NCI-H446 treated with DMSO at 0.1 percent for 48 hours (cell line): ENCODE measurements around the gene MRC1.
"Not testable (repeated sequence)": the region's sequence is repeated elsewhere in the genome, so short reads cannot be mapped to it uniquely, and the experiment has no call there.

Experiments used
- DNase-seq: peaks from one replicate; lab custom pipeline; 2025; lab: John Stamatoyannopoulos, UW

Gene MRC1

GRCh38 chr10:17905491-17905890 lies 96.3 kb downstream of the MRC1 start:
- no peak for DNase-seq

DNA sequence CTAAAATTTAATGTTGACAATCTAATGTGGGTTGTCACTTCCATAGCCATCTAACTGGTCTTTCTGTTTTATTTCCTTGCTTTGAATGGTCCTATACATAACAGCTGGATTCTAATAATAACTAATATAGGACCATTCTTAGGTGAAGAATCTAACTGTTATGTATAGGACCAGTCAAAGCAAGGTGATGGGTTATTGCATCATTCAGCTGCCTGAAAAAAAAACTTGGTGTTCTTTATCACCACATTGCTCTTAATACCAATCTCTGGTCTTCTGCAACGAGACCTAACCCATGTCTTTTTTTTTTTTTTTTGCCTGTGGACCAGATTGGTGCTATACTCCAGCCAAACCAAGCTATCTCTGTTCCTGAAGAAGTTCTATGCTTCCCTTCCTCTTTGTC lies 96.9 kb downstream of the MRC1 start:
- DNase-seq, result no peak

- DNase-seq, result no peak
Observed at GRCh38 chr10:17907641-17908040, 98.5 kb downstream of the MRC1 start.

GRCh38 chr10:17910125-17910789 lies 101.1 kb downstream of the MRC1 start:
- DNase-seq, result peak; percentile 24

DNA sequence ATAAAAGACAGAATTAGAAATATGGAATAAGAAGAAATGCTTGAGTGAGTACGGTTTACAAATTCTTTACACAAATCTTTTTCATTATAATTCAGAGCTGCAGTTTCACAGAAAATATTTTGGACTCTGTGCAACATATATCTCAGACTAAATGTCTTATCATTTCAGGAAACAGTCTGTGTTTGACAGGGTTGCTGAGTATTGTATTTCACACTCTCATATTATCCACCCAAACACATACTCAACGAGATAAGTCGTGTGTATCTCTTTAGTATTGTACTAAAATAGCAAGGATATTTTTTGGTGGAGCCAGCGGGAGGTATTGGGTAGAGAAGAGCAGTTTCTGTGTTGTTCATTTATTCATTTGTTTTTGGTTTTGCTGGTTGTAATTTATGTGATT lies 103.6 kb downstream of the MRC1 start:
- DNase-seq, result no peak

DNA sequence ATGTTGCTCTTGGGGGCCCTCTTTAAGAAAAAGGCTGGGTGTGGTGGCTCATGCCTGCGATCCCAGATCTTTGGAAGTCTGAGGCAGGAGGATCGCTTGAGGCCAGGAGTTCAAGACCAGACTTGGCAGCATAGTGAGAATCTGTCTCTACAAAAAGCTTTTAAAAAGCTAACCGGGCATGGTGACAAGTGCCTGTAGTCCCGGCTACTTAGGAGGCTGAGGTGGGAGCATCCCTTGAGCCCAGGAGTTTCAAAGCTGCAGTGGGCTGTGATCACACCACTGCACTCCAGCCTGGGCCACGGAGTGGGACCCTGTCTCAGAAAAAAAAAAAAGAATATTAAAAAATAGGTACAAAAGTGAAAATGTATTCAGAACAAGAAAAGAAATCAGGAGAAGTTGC lies 104.5 kb downstream of the MRC1 start:
- no peak for DNase-seq

GRCh38 chr10:17914169-17915045 lies 105.3 kb downstream of the MRC1 start:
- DNase-seq, result no peak

GRCh38 chr10:17915181-17915580 lies 106.0 kb downstream of the MRC1 start:
- DNase-seq, result no peak

GRCh38 chr10:17918187-17918903 lies 109.2 kb downstream of the MRC1 start:
- DNase-seq, result no peak

- no peak for DNase-seq
Observed at GRCh38 chr10:17921378-17921777, 112.2 kb downstream of the MRC1 start.

DNA sequence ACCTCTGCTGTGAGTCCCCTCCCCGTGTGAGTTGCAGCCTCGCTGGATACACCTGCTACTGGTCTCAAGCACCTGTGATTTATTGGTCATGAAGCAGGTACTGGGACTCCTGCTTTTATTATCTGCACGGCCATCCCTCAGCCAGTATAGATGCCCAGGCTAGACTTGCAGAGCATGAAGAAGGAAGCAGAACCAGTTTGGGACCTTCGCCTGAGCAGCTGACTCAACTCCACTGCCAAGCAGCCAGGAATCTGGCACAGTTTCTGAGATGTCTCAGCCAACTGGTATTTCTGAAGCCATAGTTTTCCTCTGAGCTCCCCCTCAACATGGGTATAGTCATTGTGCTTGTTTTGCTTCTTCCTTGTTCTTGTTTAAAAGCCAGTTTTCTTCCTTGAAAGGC lies 114.6 kb downstream of the MRC1 start:
- peak; percentile 19 for DNase-seq

DNA sequence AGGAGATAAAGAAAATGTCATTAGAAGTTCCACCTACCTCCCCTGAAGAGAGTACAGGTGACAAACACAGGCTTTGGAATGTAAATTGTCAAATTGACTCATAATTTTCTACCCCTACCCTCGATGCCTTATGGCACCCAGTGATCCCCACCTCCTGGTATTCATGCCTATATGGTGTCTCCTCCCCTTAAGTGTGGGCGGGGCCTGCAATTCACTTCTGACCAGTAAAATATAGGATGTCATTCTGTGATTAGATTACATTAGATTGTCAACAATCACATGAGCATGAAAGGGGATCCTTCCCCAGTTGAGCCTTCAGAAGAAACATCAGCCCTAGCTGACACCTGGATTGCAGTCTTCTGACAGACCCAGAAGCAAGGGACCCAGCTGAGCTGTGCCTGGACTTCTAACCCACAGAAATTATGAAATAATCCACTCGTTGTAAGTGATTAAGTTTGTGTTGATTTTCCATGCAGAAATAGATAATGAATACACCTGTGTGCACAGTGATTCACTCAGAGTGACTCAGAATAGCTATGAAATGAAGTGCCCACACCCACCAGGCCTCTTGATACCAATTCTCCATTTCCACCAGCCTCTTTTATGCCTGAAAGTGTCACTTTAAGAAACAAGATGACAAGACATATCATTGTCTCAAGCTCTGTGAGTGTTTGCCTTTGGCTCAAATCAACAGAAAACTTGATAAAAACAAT lies 134.0 kb downstream of the MRC1 start:
- no peak for DNase-seq

- not testable (repeated sequence) for DNase-seq
Observed at GRCh38 chr10:17950269-17950668, 141.1 kb downstream of the MRC1 start.

DNA sequence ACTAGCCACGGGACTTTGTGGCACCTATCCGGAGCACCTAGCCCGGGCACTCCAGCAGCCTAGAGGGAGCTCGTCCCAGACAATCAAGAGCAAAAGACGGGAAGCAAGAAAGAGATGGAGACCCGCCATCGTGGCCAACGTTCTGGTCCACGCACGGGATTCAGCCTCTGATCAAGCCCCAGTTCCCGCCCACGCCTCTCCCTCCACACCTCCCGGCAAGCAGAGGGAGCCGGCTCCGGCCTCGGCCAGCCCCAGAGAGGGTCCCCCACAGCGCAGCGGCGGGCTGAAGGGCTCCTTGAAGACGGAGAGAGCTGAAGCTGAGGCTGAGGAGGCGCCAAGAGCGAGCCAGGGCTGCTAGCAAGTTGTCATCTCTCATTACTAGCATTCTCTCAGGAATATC lies 141.6 kb downstream of the MRC1 start:
- DNase-seq, result no peak

GRCh38 chr10:17951868-17952371 lies 142.8 kb downstream of the MRC1 start, which contains the start of gene SLC39A12:
Gene SLC39A12 (plus strand): TSS chr10:17951918. CDS start chr10:17953277, 1,359 bp downstream.
- no peak for DNase-seq

- not testable (repeated sequence) for DNase-seq
Observed at GRCh38 chr10:17954372-17954771, 145.2 kb downstream of the MRC1 start.

GRCh38 chr10:17954861-17955260 lies 145.7 kb downstream of the MRC1 start:
- DNase-seq, result no peak

DNA sequence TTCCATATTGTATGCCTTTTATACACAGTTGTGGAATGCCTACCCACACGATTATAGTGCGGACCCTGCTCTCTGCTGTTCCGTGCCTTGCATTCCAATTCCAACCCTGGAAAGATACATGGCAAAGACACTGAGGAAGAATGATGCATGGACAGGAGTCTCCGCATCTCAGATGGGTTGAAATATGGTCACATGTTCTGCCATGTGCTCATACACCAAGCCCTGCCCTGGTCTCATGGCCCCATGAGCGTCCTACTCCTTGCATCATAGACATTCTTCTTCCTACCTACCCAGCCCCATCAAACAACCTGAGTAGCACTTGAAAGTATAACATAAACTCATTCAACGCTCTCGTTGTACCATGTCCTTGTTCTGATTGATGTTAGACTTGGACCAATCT lies 148.9 kb downstream of the MRC1 start:
- DNase-seq, result no peak

DNA sequence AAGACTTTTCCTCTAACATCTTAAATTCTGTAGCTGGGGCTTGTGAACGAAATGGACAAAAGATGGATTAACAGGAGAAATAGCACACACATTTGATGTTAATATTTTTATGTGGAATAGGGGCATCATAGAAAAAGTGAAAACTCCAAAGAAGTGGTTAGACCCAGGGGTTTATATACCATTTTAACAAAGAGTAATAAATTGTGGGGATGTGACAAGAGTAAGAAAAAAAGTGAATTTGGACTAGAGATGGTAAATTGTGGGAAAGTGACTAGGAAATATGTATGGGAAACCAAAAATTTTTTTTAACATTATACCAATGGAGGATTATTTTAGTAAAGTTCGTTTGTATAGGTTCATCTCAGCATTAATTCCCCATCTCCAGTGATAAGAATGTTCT lies 150.7 kb downstream of the MRC1 start:
- DNase-seq, result no peak
